A549 (cell line): ENCODE data around the gene GRID1. TPM values are rescaled to one million over a fixed set of nuclear protein-coding genes. Genes with fewer than 3 reads are reported as not detected.

Experiments
- ATAC-seq, 2 experiments: fragments of 200-7000 bp in 1 of 2; fragments of >200 bp in 1 of 2; cut with Nextera tagmentation in 1 of 2; cut with Tn5 transposase in 1 of 2; 3 replicates each; pipeline versions ENCODE4 v1.8.0 to v1.9.1; 2018 to 2020; ENCODE audit warnings: mild to moderate bottlenecking in 1 of 2, moderate library complexity in 1 of 2
- CTCF ChIA-PET: fragments of 300-600 bp; sonication (Branson Sonifier 250); formaldehyde crosslinking; extraction: SDS; loops from one replicate; lab custom pipeline; 2021; ENCODE audit warnings: antibody characterized with exemption, inconsistent platforms; lab: Yijun Ruan, JAX
- POLR2A ChIA-PET: fragments of 350-600 bp; formaldehyde crosslinking; extraction: SDS; loops from one replicate; lab custom pipeline; 2021; ENCODE audit warnings: antibody characterized with exemption, inconsistent platforms; lab: Yijun Ruan, JAX
- DNase-seq, 2 experiments: peaks; one replicate each; pipeline versions ENCODE4 v3.0.0 to v3.0.0-alpha.2; 2011 to 2016; ENCODE audit warnings: low read depth in 1 of 2, low spot score in 1 of 2
- FAIRE-seq: peaks from 2 replicates; lab custom pipeline; 2011; peaks lifted over from hg19 to GRCh38; lab: Jason Lieb, UNC
- H3K27ac ChIP-seq, 2 experiments: fragments of >200 bp; sonication (Bioruptor Twin); formaldehyde crosslinking; 3 replicates each; pipeline ENCODE4 v1.5.1; 2016 to 2017
- H3K4me1 ChIP-seq: fragments of >200 bp; sonication (Bioruptor Twin); formaldehyde crosslinking; 3 replicates; pipeline ENCODE4 v1.6.1; 2016
- H3K4me2 ChIP-seq: fragments of >200 bp; sonication (Bioruptor Twin); formaldehyde crosslinking; 3 replicates; pipeline ENCODE4 v1.6.1; 2016
- H3K4me3 ChIP-seq: fragments of >200 bp; sonication (Bioruptor Twin); formaldehyde crosslinking; 3 replicates; pipeline ENCODE4 v1.5.1; 2016
- H3K9me3 ChIP-seq: fragments of >200 bp; sonication (Bioruptor Twin); formaldehyde crosslinking; 3 replicates; pipeline ENCODE4 v1.6.1; 2016
- BHLHE40 ChIP-seq: IDR thresholded peaks from 2 replicates; pipeline ENCODE4 v1.6.1; 2012; ENCODE audit warnings: low read depth, low read length, inconsistent platforms
- CBX2 ChIP-seq: fragments of 200-600 bp; sonication (generic); IDR thresholded peaks from 2 replicates; pipeline ENCODE4 v1.6.1; 2016; ENCODE audit warnings: low read depth, mild to moderate bottlenecking, borderline replicate concordance
- EHF ChIP-seq: fragments of 250-450 bp; sonication (Bioruptor Pico); IDR thresholded peaks from 2 replicates; pipeline ENCODE4 v1.5.0; 2020; ENCODE audit warnings: mild to moderate bottlenecking
- EP300 ChIP-seq, 2 experiments: fragments of >200 bp; sonication (Bioruptor Twin); formaldehyde crosslinking; IDR thresholded peaks; 2 replicates in 1 of 2; 3 replicates in 1 of 2; pipeline ENCODE4 v1.6.1; 2016 to 2017
- FOSL2 ChIP-seq, 2 experiments: fragments of 450-650 bp in 1 of 2; fragments of >200 bp in 1 of 2; sonication (Bioruptor Twin) in 1 of 2; formaldehyde crosslinking; IDR thresholded peaks; 2 replicates each; pipeline versions ENCODE4 v1.5.0 to v1.6.1; 2016 to 2020; ENCODE audit warnings: mild to moderate bottlenecking in 1 of 2, moderate library complexity in 1 of 2
- HES2 ChIP-seq: fragments of >200 bp; sonication (Bioruptor Twin); formaldehyde crosslinking; IDR thresholded peaks from 2 replicates; pipeline ENCODE4 v1.6.1; 2016
- HMGXB4 ChIP-seq: fragments of 250-450 bp; sonication (Bioruptor Pico); IDR thresholded peaks from 2 replicates; pipeline ENCODE4 v1.5.0; 2021; ENCODE audit warnings: mild to moderate bottlenecking, moderate library complexity, borderline replicate concordance
- HOXB5 ChIP-seq: fragments of 250-450 bp; sonication (Bioruptor Pico); IDR thresholded peaks from 2 replicates; pipeline ENCODE4 v1.5.0; 2020; ENCODE audit warnings: mild to moderate bottlenecking, moderate library complexity
- JUN ChIP-seq, 2 experiments: fragments of >200 bp; sonication (Bioruptor Twin); formaldehyde crosslinking; IDR thresholded peaks; 2 replicates in 1 of 2; 3 replicates in 1 of 2; pipeline ENCODE4 v1.6.1; 2016 to 2017
- KDM1A ChIP-seq: fragments of 200-600 bp; sonication (generic); IDR thresholded peaks from 2 replicates; pipeline ENCODE4 v1.6.1; 2016; ENCODE audit warnings: low read depth, mild to moderate bottlenecking
- NR3C1 ChIP-seq: fragments of >200 bp; sonication (Bioruptor Twin); formaldehyde crosslinking; IDR thresholded peaks from 3 replicates; pipeline ENCODE4 v1.6.1; 2017
- PHF8 ChIP-seq: fragments of 200-600 bp; sonication (generic); IDR thresholded peaks from 2 replicates; pipeline ENCODE4 v1.6.1; 2016; ENCODE audit warnings: low read depth, mild to moderate bottlenecking, antibody characterized with exemption, moderate library complexity, borderline replicate concordance
- RARB ChIP-seq: fragments of 250-450 bp; sonication (Bioruptor Pico); IDR thresholded peaks from 2 replicates; pipeline ENCODE4 v1.8.0; 2021; ENCODE audit warnings: mild to moderate bottlenecking, moderate library complexity
- RCOR1 ChIP-seq: fragments of 150-350 bp; IDR thresholded peaks from 2 replicates; pipeline ENCODE4 v1.6.1; 2014; ENCODE audit warnings: antibody characterized with exemption, low read length, low read depth
- REST ChIP-seq: fragments of 200-600 bp; sonication (generic); IDR thresholded peaks from 2 replicates; pipeline ENCODE4 v1.6.1; 2016; ENCODE audit warnings: antibody characterized with exemption, mild to moderate bottlenecking, moderate library complexity
- SMC3 ChIP-seq: fragments of >200 bp; sonication (Bioruptor Twin); formaldehyde crosslinking; IDR thresholded peaks from 3 replicates; pipeline ENCODE4 v1.6.1; 2018; ENCODE audit warnings: inconsistent platforms
- SREBF2 ChIP-seq: fragments of 450-650 bp; IDR thresholded peaks from 2 replicates; pipeline ENCODE4 v1.6.1; 2014; ENCODE audit warnings: mild to moderate bottlenecking, moderate library complexity
- TP53 ChIP-seq: fragments of 250-450 bp; sonication (Bioruptor Pico); IDR thresholded peaks from 2 replicates; pipeline ENCODE4 v1.5.0; 2021; ENCODE audit warnings: mild to moderate bottlenecking, moderate library complexity
- ZFP36 ChIP-seq: fragments of 450-650 bp; IDR thresholded peaks from 2 replicates; pipeline ENCODE4 v1.6.1; 2014; ENCODE audit warnings: borderline replicate concordance; ENCODE audit not compliant: partially characterized antibody
- WGBS: methylation state at CpG from one replicate; pipeline ENCODE4 v1.1.6; 2017; ENCODE audit errors: missing lambda C conversion rate; 5-methylcytosine and 5-hydroxymethylcytosine counted together
- polyA plus RNA-seq, 4 experiments: library from polyadenylated mRNA; depleted of rRNA in 3 of 4; stranded (reverse); fragments of >200 nt; fragmentation: RNase III in 1 of 4; extraction: RNeasy Plus Mini Kit Qiagen cat#74134 plus additional on column Dnase treatment in 1 of 4; gene quantifications; 2 replicates in 3 of 4; 3 replicates in 1 of 4; pipeline ENCODE4 v1.2.3, GENCODE V29; 2011 to 2017
- TF ChIP-seq, protein P1 (sequence below): fragments of 150-350 bp; IDR thresholded peaks from 2 replicates; pipeline ENCODE4 v1.6.1; 2014; ENCODE audit warnings: low read depth, mild to moderate bottlenecking, low read length
- TF ChIP-seq, protein P2 (sequence below): IDR thresholded peaks from 2 replicates; pipeline ENCODE4 v1.6.1; 2012; ENCODE audit warnings: low read depth, borderline replicate concordance
- TF ChIP-seq, protein P3 (sequence below): fragments of >200 bp; sonication (Bioruptor Twin); formaldehyde crosslinking; IDR thresholded peaks from 3 replicates; pipeline ENCODE4 v1.5.1; 2016
- TF ChIP-seq, protein P4 (sequence below): fragments of >200 bp; sonication (Bioruptor Twin); formaldehyde crosslinking; IDR thresholded peaks from 3 replicates; pipeline ENCODE4 v1.6.1; 2016

GRID1 gene
- polyA plus RNA-seq, 2 of the 4 experiments (the other 2 are of a cell fraction): 0.14 to 0.30 TPM

DNA sequence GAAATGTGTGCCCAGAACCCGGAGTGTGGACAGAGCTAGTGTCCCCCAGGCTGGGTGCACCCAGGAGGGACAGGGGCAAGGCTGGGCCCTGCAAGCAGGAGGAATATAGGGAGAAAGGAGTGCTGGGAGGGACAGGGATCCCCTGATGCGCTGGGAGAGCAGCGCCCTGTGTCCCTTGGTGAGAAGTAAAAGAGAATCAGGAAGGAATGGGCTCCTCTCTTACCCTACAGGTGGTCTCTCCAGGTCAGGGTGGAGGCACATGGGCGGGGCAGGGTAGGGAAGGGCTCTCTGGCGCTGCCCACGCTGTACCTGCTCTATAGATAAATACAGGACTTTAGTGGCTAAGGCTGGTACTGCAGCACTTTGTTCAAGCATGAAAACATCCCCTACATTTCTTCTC is 753.8 kb downstream of the GRID1 start:
- Histone ChIP-seq H3K4me1 (no peaks in the 10 kb centered on the region), H3K27ac (no peak overlapping the region), H3K4me2 (no peak overlapping the region), H3K9me3 (peaks cover 15% of the 10 kb centered on the region; the same call in 2 of the 3 replicates), H3K4me3 (no peak overlapping the region)
- ATAC-seq: peak; percentile 69 to 92; a peak in 5 of 6 replicates
- 51% methylated on average over 6 of the region's 6 CpGs for WGBS
- POLR2A ChIA-PET: no interaction called here
- FAIRE-seq: no peak
- no peak for TF ChIP-seq SMC3
- no peak for TF ChIP-seq NR3C1
- TF ChIP-seq HMGXB4 (CRISPR knock-in tag): no peak
- TF ChIP-seq SREBF2: no peak
- TF ChIP-seq HOXB5 (CRISPR knock-in tag): no peak
- TF ChIP-seq EP300 (IDR thresholded peaks at IDR 0.05): no peak
- TF ChIP-seq KDM1A: no peak
- TF ChIP-seq, protein P1, sequence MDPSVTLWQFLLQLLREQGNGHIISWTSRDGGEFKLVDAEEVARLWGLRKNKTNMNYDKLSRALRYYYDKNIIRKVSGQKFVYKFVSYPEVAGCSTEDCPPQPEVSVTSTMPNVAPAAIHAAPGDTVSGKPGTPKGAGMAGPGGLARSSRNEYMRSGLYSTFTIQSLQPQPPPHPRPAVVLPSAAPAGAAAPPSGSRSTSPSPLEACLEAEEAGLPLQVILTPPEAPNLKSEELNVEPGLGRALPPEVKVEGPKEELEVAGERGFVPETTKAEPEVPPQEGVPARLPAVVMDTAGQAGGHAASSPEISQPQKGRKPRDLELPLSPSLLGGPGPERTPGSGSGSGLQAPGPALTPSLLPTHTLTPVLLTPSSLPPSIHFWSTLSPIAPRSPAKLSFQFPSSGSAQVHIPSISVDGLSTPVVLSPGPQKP: no peak
- TF ChIP-seq CBX2: no peak
- TF ChIP-seq RCOR1: no peak
- CTCF ChIA-PET: interaction anchor here (1.3 to 1.4 kb wide), 2 partner anchors 41 to 179 kb away, joined by 3 to 4 read pairs; no protein-coding TSS in a partner anchor
- DNase-seq: peak in 1 of 2 experiments; percentile 7

DNA sequence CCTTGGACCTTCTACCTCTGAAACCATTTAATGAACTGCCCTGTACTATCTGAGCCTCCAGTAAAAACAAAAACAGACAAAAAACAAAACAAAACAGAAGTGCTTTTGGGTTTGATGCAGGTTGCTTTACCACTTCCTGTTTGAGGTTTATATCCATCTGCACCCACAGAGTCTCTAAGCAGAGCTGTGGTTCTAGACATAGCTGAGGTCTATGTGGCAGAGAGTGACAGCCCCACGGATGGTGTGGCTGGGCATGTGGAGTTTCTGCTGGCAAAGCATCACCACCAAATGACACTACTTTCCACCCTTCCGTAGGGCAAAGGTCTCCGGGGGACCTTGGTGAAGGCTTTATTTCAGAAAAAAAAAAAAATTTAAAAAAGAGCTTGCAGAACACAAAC is 754.2 kb downstream of the GRID1 start:
- no peak overlapping the region for H3K4me3 ChIP-seq
- POLR2A ChIA-PET: no interaction called here
- no peak overlapping the region for H3K4me2 ChIP-seq
- CTCF ChIA-PET: interaction anchor here (1.3 kb wide), 1 partner anchor 41 kb away, joined by 3 read pairs; no protein-coding TSS in a partner anchor
- 71% methylated on average over 3 of the region's 3 CpGs for WGBS
- no peak for ATAC-seq
- no peak for FAIRE-seq
- no peak overlapping the region for H3K27ac ChIP-seq
- H3K9me3 ChIP-seq: peaks cover 20% of the 10 kb centered on the region
- DNase-seq: no peak
- TF ChIP-seq, protein P2, sequence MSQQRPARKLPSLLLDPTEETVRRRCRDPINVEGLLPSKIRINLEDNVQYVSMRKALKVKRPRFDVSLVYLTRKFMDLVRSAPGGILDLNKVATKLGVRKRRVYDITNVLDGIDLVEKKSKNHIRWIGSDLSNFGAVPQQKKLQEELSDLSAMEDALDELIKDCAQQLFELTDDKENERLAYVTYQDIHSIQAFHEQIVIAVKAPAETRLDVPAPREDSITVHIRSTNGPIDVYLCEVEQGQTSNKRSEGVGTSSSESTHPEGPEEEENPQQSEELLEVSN: no peak
- TF ChIP-seq HES2 (no peak), EHF (CRISPR knock-in tag) (no peak), HOXB5 (CRISPR knock-in tag) (no peak), HMGXB4 (CRISPR knock-in tag) (no peak), RARB (CRISPR knock-in tag) (no peak), ZFP36 (no peak), REST (no peak), SREBF2 (no peak), PHF8 (no peak), NR3C1 (no peak), CBX2 (no peak), TP53 (CRISPR knock-in tag) (no peak), JUN (IDR thresholded peaks at IDR 0.05) (no peak), FOSL2 (IDR thresholded peaks at IDR 0.05) (no peak), FOSL2 (CRISPR knock-in tag; IDR thresholded peaks at IDR 0.05) (no peak), BHLHE40 (no peak)
- TF ChIP-seq, protein P3, sequence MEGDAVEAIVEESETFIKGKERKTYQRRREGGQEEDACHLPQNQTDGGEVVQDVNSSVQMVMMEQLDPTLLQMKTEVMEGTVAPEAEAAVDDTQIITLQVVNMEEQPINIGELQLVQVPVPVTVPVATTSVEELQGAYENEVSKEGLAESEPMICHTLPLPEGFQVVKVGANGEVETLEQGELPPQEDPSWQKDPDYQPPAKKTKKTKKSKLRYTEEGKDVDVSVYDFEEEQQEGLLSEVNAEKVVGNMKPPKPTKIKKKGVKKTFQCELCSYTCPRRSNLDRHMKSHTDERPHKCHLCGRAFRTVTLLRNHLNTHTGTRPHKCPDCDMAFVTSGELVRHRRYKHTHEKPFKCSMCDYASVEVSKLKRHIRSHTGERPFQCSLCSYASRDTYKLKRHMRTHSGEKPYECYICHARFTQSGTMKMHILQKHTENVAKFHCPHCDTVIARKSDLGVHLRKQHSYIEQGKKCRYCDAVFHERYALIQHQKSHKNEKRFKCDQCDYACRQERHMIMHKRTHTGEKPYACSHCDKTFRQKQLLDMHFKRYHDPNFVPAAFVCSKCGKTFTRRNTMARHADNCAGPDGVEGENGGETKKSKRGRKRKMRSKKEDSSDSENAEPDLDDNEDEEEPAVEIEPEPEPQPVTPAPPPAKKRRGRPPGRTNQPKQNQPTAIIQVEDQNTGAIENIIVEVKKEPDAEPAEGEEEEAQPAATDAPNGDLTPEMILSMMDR: no peak
- TF ChIP-seq, protein P4, sequence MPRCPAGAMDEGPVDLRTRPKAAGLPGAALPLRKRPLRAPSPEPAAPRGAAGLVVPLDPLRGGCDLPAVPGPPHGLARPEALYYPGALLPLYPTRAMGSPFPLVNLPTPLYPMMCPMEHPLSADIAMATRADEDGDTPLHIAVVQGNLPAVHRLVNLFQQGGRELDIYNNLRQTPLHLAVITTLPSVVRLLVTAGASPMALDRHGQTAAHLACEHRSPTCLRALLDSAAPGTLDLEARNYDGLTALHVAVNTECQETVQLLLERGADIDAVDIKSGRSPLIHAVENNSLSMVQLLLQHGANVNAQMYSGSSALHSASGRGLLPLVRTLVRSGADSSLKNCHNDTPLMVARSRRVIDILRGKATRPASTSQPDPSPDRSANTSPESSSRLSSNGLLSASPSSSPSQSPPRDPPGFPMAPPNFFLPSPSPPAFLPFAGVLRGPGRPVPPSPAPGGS: no peak
- no peaks in the 10 kb centered on the region for H3K4me1 ChIP-seq
